ENCODE data around the gene GSN. TPM values are rescaled to one million over a fixed set of nuclear protein-coding genes. Genes with fewer than 3 reads are reported as not detected.

The GSN gene
- total and polyA plus RNA-seq, 2 of the 8 experiments (the other 6 are each of a cell fraction or from before 2014, with no cell fraction given): 52.3 to 94.5 TPM

DNA sequence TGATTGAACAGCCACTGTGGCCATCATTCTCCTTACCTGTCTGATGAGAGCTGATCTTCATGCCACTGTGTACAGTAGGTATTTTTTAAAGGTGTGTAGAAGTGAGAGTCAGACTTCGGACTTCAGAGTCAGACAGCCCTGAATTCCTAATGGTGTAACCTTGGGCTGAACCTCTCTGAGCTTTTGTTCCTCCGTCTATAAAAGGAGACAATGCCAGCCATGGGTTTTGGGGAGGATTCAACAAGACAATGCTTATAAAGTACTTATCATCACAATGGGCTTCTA lies 18.7 kb downstream of the GSN start:
- Histone ChIP-seq H2BK120ac (replicated peaks; ENCODE audit: low read depth, low read length) (no peak overlapping the region), H3K18ac (ENCODE audit: extremely low read depth, low read length) (peak overlapping the region; percentile 53; the same call in 1 of the 2 replicates), H3K27me3 (replicated peaks in 1 of 4; ENCODE audit: control insufficient read depth in 3 of 4, extremely low read depth in 1 of 4, insufficient read depth in 3 of 4, low read length in 3 of 4) (peaks cover 9 to 58% (median 52%) of the 10 kb centered on the region in 4 experiments), H3K27ac (ENCODE audit: low read depth, low read length) (no peak overlapping the region), H3K23ac (ENCODE audit: insufficient read length) (no peak overlapping the region), H3K56ac (replicated peaks; ENCODE audit: insufficient read length, low read depth, low read length) (no peak overlapping the region), H3K4me2 (ENCODE audit: insufficient read depth in 1 of 2, low read depth in 2 of 2, low read length in 2 of 2) (peak overlapping the region; percentile 66 to 77), H4K91ac (replicated peaks; ENCODE audit: insufficient read length, low read length) (no peak overlapping the region), H3K4me3 (ENCODE audit: extremely low read depth in 1 of 4, insufficient read depth in 2 of 4, low read depth in 3 of 4, low read length in 4 of 4) (peak overlapping the region in 2 of 4 experiments; percentile 8 to 45; a peak in 4 of 8 replicates), H3K79me1 (ENCODE audit: low read depth, low read length) (no peaks in the 10 kb centered on the region; the same call in 1 of the 2 replicates), H3K9me3 (ENCODE audit: insufficient read depth in 2 of 2, low read depth in 1 of 2, low read length in 1 of 2) (no peaks in the 10 kb centered on the region), H2BK20ac (ENCODE audit: low read length) (no peak overlapping the region), H3K36me3 (ENCODE audit: control insufficient read depth in 2 of 4, insufficient read depth in 4 of 4, low read length in 3 of 4) (no peaks in the 10 kb centered on the region), H4K8ac (ENCODE audit: extremely low read depth, insufficient read depth, low read length) (no peak overlapping the region), H3K4me1 (replicated peaks in 1 of 4; ENCODE audit: control insufficient read depth in 3 of 4, insufficient read depth in 4 of 4, low read length in 3 of 4) (peaks cover 24 to 38% (median 28%) of the 10 kb centered on the region in 4 experiments), H2AFZ (ENCODE audit: low read length) (no peak overlapping the region), H4K5ac (ENCODE audit: insufficient read length, low read depth, low read length) (no peak overlapping the region), H2BK15ac (ENCODE audit: low read length) (no peak overlapping the region), H2BK5ac (ENCODE audit: low read depth, low read length) (peak overlapping the region; percentile 9; the same call in 1 of the 2 replicates), H3K79me2 (ENCODE audit: control insufficient read depth in 1 of 2, insufficient read depth in 2 of 2, low read length in 2 of 2) (no peaks in the 10 kb centered on the region), H3K4ac (replicated peaks; ENCODE audit: insufficient read length, low read depth, low read length) (no peak overlapping the region), H3K23me2 (ENCODE audit: low read depth, low read length) (no peaks in the 10 kb centered on the region; the same call in 1 of the 2 replicates), H2BK12ac (ENCODE audit: low read depth, low read length) (peak overlapping the region; percentile 3; the same call in 1 of the 2 replicates), H2AK5ac (ENCODE audit: low read depth, low read length) (no peak overlapping the region), H3K9ac (replicated peaks in 1 of 4; ENCODE audit: extremely low read depth in 1 of 4, low read depth in 3 of 4, low read length in 3 of 4) (no peak overlapping the region), H4K20me1 (replicated peaks in 1 of 2; ENCODE audit: control insufficient read depth in 1 of 2, insufficient read depth in 2 of 2, low read length in 2 of 2) (peaks cover 3 to 18% of the 10 kb centered on the region in 2 experiments), H3K14ac (ENCODE audit: insufficient read length) (no peak overlapping the region)
- WGBS, 2 experiments (ENCODE audit: extremely low coverage in 1 of 2, insufficient coverage in 1 of 2, insufficient read length in 1 of 2, insufficient replicate concordance in 2 of 2, low coverage in 1 of 2, low lambda C conversion rate in 2 of 2, missing lambda C conversion rate in 1 of 2): 20% methylated on average over 2 of the region's 2 CpGs; no CpG with 5 or more reads in 1 of the 2 experiments
- TF ChIP-seq ASH2L (IDR thresholded peaks at IDR 0.05; ENCODE audit: low read length) (peak; percentile 5), RAD21 (IDR thresholded peaks at IDR 0.05 in 1 of 2, conservative IDR thresholded peaks at IDR 0.05 in 1 of 2; ENCODE audit: low read depth in 2 of 2, low read length in 2 of 2) (no peak), RXRA (IDR thresholded peaks at IDR 0.05; ENCODE audit: insufficient read depth, low read depth, low read length) (0 out of 2 replicates have a peak, but pooled peaks have one; percentile 1)
- DNase-seq (ENCODE audit: low read depth in 1 of 2, low spot score in 2 of 2) (no peak), FAIRE-seq (no peak)
- ChIA-PET POLR2A (ENCODE audit: partially characterized antibody) (interaction anchor here (1.4 to 4.6 kb wide), 4 partner anchors 9 to 18 kb away, joined by 4 to 19 read pairs (median 5); partner anchors contain the start of gene GSN), CTCF (ENCODE audit: partially characterized antibody) (interaction anchor here (0.7 to 4.0 kb wide), 14 partner anchors 9 to 86 kb away, joined by 3 to 22 read pairs (median 5); partner anchors contain the start of gene GSN)

Data from H1 (cell line).